Stimulated activated CD4-positive, alpha-beta T cell treated with anti-CD3 and anti-CD28 coated beads, Interleukin-15, amount 100 ng/mL, for 48 hours (primary cell): Measurements from ENCODE around the gene SLC23A2.
"Not testable (repeated sequence)": the region's sequence is repeated elsewhere in the genome, so short reads cannot be mapped to it uniquely, and the experiment has no call there.

Source experiments
- DNase-seq, 2 donors: peaks; one replicate each; pipeline ENCODE4 v3.0.0-alpha.2; 2020; ENCODE audit warnings: low read depth in 2 of 2

SLC23A2 gene

GRCh38 chr20:4936392-4936850, 64.9 kb downstream of the SLC23A2 start:
- no peak for DNase-seq

GRCh38 chr20:4932061-4932460, 69.2 kb downstream of the SLC23A2 start:
- DNase-seq: no peak

GRCh38 chr20:4929686-4930397, 71.5 kb downstream of the SLC23A2 start:
- no peak for DNase-seq

- no peak for DNase-seq
These were observed 74.7 kb downstream of the SLC23A2 start for GRCh38 chr20:4926531-4927156.

- no peak for DNase-seq
These were observed 75.3 kb downstream of the SLC23A2 start for GRCh38 chr20:4925842-4926530.

- DNase-seq: no peak
These were observed 76.9 kb downstream of the SLC23A2 start for GRCh38 chr20:4924446-4924845.

- DNase-seq: no peak
These were observed 77.3 kb downstream of the SLC23A2 start for GRCh38 chr20:4924032-4924431.

GRCh38 chr20:4922186-4922585, 79.1 kb downstream of the SLC23A2 start:
- no peak for DNase-seq

GRCh38 chr20:4921271-4921670, 80.0 kb downstream of the SLC23A2 start:
- DNase-seq: not testable (repeated sequence)

- DNase-seq: no peak
These were observed 80.7 kb downstream of the SLC23A2 start for GRCh38 chr20:4920655-4921054.

GRCh38 chr20:4920131-4920530, 81.2 kb downstream of the SLC23A2 start:
- no peak for DNase-seq

- DNase-seq: no peak
These were observed 82.1 kb downstream of the SLC23A2 start for GRCh38 chr20:4919047-4919704.

GRCh38 chr20:4918473-4918872, 82.8 kb downstream of the SLC23A2 start:
- DNase-seq: no peak

GRCh38 chr20:4916971-4917881, 84.1 kb downstream of the SLC23A2 start:
- DNase-seq: no peak

- DNase-seq: no peak
These were observed 88.2 kb downstream of the SLC23A2 start for GRCh38 chr20:4913147-4913546.

GRCh38 chr20:4912380-4913142, 88.7 kb downstream of the SLC23A2 start:
- no peak for DNase-seq

GRCh38 chr20:4910951-4911350, 90.4 kb downstream of the SLC23A2 start:
- no peak for DNase-seq

GRCh38 chr20:4905613-4906012, 95.7 kb downstream of the SLC23A2 start:
- DNase-seq: no peak

- DNase-seq: no peak
These were observed 96.1 kb downstream of the SLC23A2 start for GRCh38 chr20:4905195-4905594.

GRCh38 chr20:4904127-4904860, 97.0 kb downstream of the SLC23A2 start:
- no peak for DNase-seq
